ENCODE measurements around the gene FKBP10.

DNA sequence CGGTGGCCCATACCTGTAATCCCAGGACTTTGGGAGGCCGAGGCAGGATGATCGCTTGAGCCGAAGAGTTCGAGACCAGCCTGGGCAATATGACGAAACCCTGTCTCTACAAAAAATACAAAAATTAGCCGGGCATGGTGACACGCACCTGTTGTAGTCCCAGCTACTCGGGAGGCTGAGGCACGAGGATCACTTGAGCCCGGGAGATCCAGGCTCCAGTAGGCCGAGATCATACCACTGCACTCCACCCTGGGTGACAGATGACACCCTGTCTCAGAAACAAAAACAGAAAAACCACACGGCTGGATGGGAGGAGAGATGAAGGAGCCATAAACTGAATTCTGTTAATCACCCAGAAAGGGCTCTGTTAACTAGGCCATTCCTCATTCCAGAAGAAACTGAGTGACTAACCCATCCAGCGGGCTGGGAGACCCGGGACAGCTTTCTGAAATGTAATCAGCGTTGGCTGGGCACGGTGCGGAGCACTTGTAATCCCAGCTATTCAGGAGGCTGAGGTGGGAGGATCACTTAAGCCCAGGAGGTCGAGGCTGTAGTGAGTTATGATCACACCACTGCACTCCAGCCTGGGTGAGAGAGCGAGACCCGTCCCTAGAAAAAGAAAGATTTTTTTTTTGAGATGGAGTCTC is 23.9 kb downstream of the FKBP10 start:
- TF ChIP-seq, protein P1, sequence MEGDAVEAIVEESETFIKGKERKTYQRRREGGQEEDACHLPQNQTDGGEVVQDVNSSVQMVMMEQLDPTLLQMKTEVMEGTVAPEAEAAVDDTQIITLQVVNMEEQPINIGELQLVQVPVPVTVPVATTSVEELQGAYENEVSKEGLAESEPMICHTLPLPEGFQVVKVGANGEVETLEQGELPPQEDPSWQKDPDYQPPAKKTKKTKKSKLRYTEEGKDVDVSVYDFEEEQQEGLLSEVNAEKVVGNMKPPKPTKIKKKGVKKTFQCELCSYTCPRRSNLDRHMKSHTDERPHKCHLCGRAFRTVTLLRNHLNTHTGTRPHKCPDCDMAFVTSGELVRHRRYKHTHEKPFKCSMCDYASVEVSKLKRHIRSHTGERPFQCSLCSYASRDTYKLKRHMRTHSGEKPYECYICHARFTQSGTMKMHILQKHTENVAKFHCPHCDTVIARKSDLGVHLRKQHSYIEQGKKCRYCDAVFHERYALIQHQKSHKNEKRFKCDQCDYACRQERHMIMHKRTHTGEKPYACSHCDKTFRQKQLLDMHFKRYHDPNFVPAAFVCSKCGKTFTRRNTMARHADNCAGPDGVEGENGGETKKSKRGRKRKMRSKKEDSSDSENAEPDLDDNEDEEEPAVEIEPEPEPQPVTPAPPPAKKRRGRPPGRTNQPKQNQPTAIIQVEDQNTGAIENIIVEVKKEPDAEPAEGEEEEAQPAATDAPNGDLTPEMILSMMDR (IDR thresholded peaks at IDR 0.05), result no peak
- TF ChIP-seq FOSL2 (IDR thresholded peaks at IDR 0.05), result no peak
- no peak for TF ChIP-seq FOSL2 (CRISPR knock-in tag; IDR thresholded peaks at IDR 0.05)
- TF ChIP-seq CHD2 (IDR thresholded peaks at IDR 0.05; ENCODE audit: low read length, partially characterized antibody), result no peak
- TF ChIP-seq, protein P2, sequence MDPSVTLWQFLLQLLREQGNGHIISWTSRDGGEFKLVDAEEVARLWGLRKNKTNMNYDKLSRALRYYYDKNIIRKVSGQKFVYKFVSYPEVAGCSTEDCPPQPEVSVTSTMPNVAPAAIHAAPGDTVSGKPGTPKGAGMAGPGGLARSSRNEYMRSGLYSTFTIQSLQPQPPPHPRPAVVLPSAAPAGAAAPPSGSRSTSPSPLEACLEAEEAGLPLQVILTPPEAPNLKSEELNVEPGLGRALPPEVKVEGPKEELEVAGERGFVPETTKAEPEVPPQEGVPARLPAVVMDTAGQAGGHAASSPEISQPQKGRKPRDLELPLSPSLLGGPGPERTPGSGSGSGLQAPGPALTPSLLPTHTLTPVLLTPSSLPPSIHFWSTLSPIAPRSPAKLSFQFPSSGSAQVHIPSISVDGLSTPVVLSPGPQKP (IDR thresholded peaks at IDR 0.05; ENCODE audit: low read depth, low read length), result no peak

Measured in A549 (cell line).